RCC 7860 (cell line): ENCODE measurements around the gene TCF19.
A peak's percentile ranks its signal among the peaks of the same experiment; 100 is the strongest.

Source experiments
- DNase-seq: peaks from one replicate; pipeline ENCODE4 v3.0.0-alpha.2; 2015; ENCODE audit warnings: low spot score
- FAIRE-seq: peaks from 2 replicates; lab custom pipeline; 2012; peaks lifted over from hg19 to GRCh38; lab: Jason Lieb, UNC

Gene TCF19

DNA sequence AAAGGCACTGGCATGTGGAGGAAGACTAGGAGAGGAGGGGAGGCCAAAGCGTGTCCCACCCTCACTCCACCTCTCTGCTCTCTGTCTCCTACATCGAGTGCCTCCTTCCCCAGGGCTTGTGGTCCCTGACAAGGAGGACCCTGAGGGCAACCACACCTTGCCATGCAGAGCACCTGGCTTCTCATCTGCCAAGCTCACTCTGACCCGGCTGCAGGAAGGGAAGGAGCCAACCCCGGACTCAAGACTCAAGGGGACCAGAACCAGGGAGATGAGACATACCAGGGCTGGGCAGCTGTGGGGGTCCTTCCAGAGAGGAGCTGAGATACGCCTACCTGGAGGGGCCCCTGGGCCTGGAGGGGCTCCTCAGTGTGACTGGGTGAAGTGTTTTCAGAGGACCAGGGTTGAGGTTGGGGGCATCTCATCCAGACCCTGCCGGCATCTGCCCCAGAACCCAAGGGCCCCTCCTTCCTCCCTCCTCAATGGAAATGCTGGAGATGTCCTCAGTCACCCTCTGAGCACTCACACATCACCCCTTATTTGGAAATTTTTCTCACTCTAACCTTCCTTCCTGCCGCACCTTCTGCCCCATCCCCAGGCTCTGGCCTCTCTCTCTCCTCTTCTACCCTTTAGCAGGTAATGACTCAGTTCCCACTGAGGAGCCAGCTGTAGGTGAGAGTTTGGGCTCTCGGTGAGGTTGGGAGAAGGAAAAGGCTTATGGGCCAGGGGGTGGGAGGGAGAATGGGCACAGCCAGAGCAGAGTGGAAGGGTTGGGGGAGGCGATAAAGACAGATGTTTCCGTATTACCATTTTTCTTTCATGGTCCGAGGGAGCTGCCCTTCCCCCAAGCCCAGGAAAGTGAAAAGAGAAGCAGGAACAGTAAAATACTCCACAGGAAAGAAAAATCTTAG is 44.1 kb downstream of the TCF19 start:
- no peak for DNase-seq
- no peak for FAIRE-seq

- DNase-seq (peak; percentile 78), FAIRE-seq (no peak)
Measured at GRCh38 chr6:31203345-31203979, 45.1 kb downstream of the TCF19 start.

GRCh38 chr6:31204751-31205145 is 46.4 kb downstream of the TCF19 start:
- FAIRE-seq (no peak), DNase-seq (peak; percentile 26)

GRCh38 chr6:31205638-31206037 is 47.2 kb downstream of the TCF19 start:
- FAIRE-seq (no peak), DNase-seq (no peak)

GRCh38 chr6:31208506-31208905 is 50.1 kb downstream of the TCF19 start:
- FAIRE-seq: no peak

DNA sequence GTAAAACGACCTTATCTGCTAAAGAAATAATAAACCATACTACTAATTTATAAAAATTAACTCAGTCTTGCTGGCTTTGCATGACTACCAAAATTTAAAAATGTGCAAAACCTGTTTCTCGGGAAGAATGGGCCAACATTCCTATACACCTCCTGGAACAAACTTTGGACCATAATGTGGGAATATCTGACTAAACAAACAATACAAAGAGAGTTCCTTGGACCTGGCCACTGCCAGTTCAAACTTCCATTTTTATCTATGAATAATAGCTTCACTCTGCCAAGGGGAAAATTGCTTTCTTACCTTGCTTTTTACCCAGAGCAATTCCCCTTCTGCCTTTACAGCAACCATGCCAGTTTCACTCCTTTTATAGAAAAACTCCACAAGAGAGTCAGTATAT is 50.7 kb downstream of the TCF19 start:
- FAIRE-seq (no peak), DNase-seq (no peak)

More at GRCh38 chr6:31208506-31208905, 50.1 kb downstream of the TCF19 start:
- DNase-seq: no peak

DNA sequence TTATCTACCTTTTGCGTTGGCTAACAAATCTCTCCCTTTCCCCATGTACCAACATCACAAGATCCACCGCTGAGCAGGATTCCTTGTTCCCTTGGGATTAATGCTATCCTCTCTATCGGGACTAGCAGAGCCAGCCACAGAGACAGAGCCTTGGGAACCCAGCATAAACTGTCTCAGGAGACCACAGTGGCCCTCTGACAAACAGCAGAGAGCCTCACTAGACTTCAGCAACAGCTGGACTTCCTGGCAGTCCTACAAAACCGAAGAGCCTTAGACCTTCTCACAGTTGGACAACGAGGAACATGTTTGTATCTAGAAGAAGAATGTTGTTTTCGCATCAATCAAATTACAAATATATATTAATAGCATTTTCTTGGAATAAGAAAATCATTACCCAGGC is 51.7 kb downstream of the TCF19 start:
- no peak for FAIRE-seq

DNA sequence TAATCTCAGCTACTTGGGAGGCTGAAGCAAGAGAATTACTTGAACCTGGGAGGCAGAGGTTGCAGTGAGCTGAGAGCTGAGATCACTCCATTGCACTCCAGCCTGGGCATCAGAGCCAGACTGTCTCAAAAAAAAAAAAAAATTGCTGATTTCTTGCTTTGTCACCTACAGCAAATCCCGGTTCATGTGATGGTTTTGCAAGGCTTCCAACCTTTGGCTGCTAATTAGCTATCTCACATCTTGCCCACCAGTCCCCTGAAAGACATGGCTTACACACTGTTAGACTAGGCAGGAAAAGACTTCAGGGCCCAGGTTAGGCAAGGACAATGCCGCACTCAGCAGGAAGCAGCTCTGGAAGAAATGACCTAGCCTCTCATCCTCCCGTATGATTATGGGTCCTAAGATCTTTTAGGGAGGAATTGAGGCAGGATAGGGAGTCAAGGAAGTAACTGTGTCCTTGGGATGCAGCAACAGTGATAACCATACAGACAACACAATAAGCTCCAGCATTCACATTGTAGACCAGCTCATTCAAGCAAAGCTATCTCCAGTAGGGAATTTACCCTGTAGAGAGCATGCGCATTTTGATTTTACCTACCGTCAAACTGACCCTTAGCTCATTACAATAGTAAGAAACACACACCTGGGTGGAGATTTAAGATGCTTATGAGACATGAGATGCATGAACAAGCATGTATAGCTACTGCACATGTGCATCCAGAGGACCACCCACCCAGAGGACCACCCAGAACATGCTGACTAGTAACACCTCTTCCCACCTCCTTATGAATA is 52.5 kb downstream of the TCF19 start:
- no peak for DNase-seq
- no peak for FAIRE-seq

More for the DNA sequence above, 51.7 kb downstream of the TCF19 start:
- DNase-seq: no peak
